GM12878 (cell line): ENCODE results near the gene PCSK9. TPM values are rescaled to one million over a fixed set of nuclear protein-coding genes. Genes with fewer than 3 reads are reported as not detected.

ENCODE experiments used
- ATAC-seq: fragments of 200-7000 bp; cut with Tn5 transposase; 3 replicates; pipeline ENCODE4 v1.9.1; 2020; ENCODE audit warnings: mild to moderate bottlenecking, moderate library complexity
- BruUV-seq: library from RNA; stranded (reverse); fragments of 400-500 nt; replicated peaks from 2 replicates; lab custom pipeline; 2021; lab: Mats Ljungman, UMichigan
- CTCF ChIA-PET: fragments of 300-600 bp; sonication (Branson Sonifier 250); formaldehyde crosslinking; extraction: SDS; loops from one replicate; lab custom pipeline; 2021; ENCODE audit warnings: inconsistent platforms; lab: Yijun Ruan, JAX
- POLR2A ChIA-PET: fragments of 350-600 bp; formaldehyde crosslinking; extraction: SDS; loops from one replicate; lab custom pipeline; 2021; ENCODE audit warnings: inconsistent platforms; lab: Charles Lee
- RAD21 ChIA-PET: fragments of 300-600 bp; sonication (Branson Sonifier 250); formaldehyde crosslinking; loops from one replicate; lab custom pipeline; 2023; ENCODE audit warnings: antibody characterized with exemption; ENCODE audit not compliant: unreplicated experiment; lab: Charles Lee
- SMC1A ChIA-PET: fragments of 300-600 bp; sonication (Branson Sonifier 250); formaldehyde crosslinking; loops from one replicate; lab custom pipeline; 2023; ENCODE audit not compliant: unreplicated experiment, uncharacterized antibody; lab: Charles Lee
- DNase-seq: peaks from one replicate; pipeline ENCODE4 v3.0.0-alpha.2; 2011; ENCODE audit warnings: low read depth, low spot score
- FAIRE-seq: peaks from 3 replicates; lab custom pipeline; 2011; peaks lifted over from hg19 to GRCh38; lab: Jason Lieb, UNC
- H2AFZ ChIP-seq: 2 replicates; pipeline ENCODE4 v1.6.0; 2011; ENCODE audit warnings: low read depth, low read length, control low read depth; ENCODE audit not compliant: control insufficient read depth
- H3K27ac ChIP-seq: 2 replicates; pipeline ENCODE4 v1.5.1; 2011; ENCODE audit warnings: control low read depth; ENCODE audit not compliant: control insufficient read depth, insufficient read depth
- H3K27me3 ChIP-seq, 2 experiments: replicated peaks in 1 of 2; 2 replicates each; pipeline versions ENCODE4 v1.6.0 to v1.6.1; 2011; ENCODE audit warnings: low read length in 1 of 2; ENCODE audit not compliant: control insufficient read depth in 2 of 2, insufficient read depth in 2 of 2
- H3K36me3 ChIP-seq, 2 experiments: 2 replicates each; pipeline ENCODE4 v1.5.1; 2011; ENCODE audit warnings: low read length in 1 of 2; ENCODE audit not compliant: control insufficient read depth in 2 of 2, insufficient read depth in 2 of 2
- H3K4me1 ChIP-seq: 2 replicates; pipeline ENCODE4 v1.6.1; 2011; ENCODE audit warnings: mild to moderate bottlenecking, low read length, moderate library complexity, mixed read lengths; ENCODE audit not compliant: control insufficient read depth, insufficient read depth
- H3K4me2 ChIP-seq: 2 replicates; pipeline ENCODE4 v1.6.0; 2011; ENCODE audit warnings: control low read depth; ENCODE audit not compliant: control insufficient read depth, insufficient read depth
- H3K4me3 ChIP-seq: fragments of 200-600 bp; sonication (generic); 2 replicates; pipeline ENCODE4 v1.5.1; 2016
- H3K79me2 ChIP-seq: 2 replicates; pipeline ENCODE4 v1.6.0; 2011; ENCODE audit warnings: low read length; ENCODE audit not compliant: control insufficient read depth, insufficient read depth
- H3K9ac ChIP-seq: 2 replicates; pipeline ENCODE4 v1.8.0; 2011; ENCODE audit warnings: low read length, control low read depth, mixed read lengths; ENCODE audit not compliant: control insufficient read depth, insufficient read depth
- H3K9me3 ChIP-seq: replicated peaks from 3 replicates; pipeline ENCODE4 v1.5.1; 2011; ENCODE audit warnings: mild to moderate bottlenecking, low read length; ENCODE audit not compliant: control insufficient read depth, insufficient read depth
- H4K20me1 ChIP-seq: 2 replicates; pipeline ENCODE4 v1.6.0; 2011; ENCODE audit not compliant: control insufficient read depth, insufficient read depth
- BCL3 ChIP-seq: IDR thresholded peaks from 2 replicates; pipeline ENCODE4 v1.6.1; 2011; ENCODE audit warnings: borderline replicate concordance, low read depth, mild to moderate bottlenecking, moderate library complexity, low read length; ENCODE audit not compliant: insufficient read depth, poor library complexity, severe bottlenecking
- DPF2 ChIP-seq: fragments of 450-650 bp; IDR thresholded peaks from 2 replicates; pipeline ENCODE4 v1.6.1; 2017; ENCODE audit warnings: mild to moderate bottlenecking
- HCFC1 ChIP-seq: fragments of 150-350 bp; IDR thresholded peaks from 2 replicates; pipeline ENCODE4 v1.6.1; 2014; ENCODE audit warnings: low read length
- IRF4 ChIP-seq: IDR thresholded peaks from 2 replicates; pipeline ENCODE4 v1.6.1; 2011; ENCODE audit warnings: low read depth, low read length
- NRF1 ChIP-seq: conservative IDR thresholded peaks from 2 replicates; pipeline ENCODE4 v1.6.1; 2011; ENCODE audit warnings: mild to moderate bottlenecking, low read depth, low read length, improper control_type of control experiment
- RELB ChIP-seq: fragments of 450-650 bp; IDR thresholded peaks from 2 replicates; pipeline ENCODE4 v1.6.1; 2017; ENCODE audit warnings: low read depth, mild to moderate bottlenecking, moderate library complexity
- SMAD1 ChIP-seq: fragments of 450-650 bp; IDR thresholded peaks from 2 replicates; pipeline ENCODE4 v1.6.1; 2018; ENCODE audit warnings: mild to moderate bottlenecking, low read depth; ENCODE audit not compliant: partially characterized antibody
- TBL1XR1 ChIP-seq: IDR thresholded peaks from 2 replicates; pipeline ENCODE4 v1.6.1; 2012; ENCODE audit warnings: low read depth, low read length, improper control_type of control experiment
- WGBS: methylation state at CpG from one replicate; pipeline ENCODE4 v1.1.6; 2016; ENCODE audit warnings: low lambda C conversion rate; ENCODE audit not compliant: insufficient replicate concordance, insufficient coverage; ENCODE audit errors: missing lambda C conversion rate; 5-methylcytosine and 5-hydroxymethylcytosine counted together
- in situ Hi-C: fragments of 300-500 bp; cut with MboI; formaldehyde crosslinking; loops from 9 replicates; pipeline ENCODE4 v1.14.3; 2018; ENCODE audit warnings: mixed read lengths
- intact Hi-C: fragments of 100-400 bp; cut with micrococcal nuclease; formaldehyde crosslinking; loops from one replicate; pipeline ENCODE4 v1.14.2; 2022; ENCODE audit not compliant: unreplicated experiment
- polyA plus RNA-seq, 11 experiments: library from polyadenylated mRNA; depleted of rRNA in 4 of 11; unstranded in 6 of 11; stranded (reverse) in 5 of 11; fragments of >200 nt; fragmentation: Nextera tagmentation in 4 of 11; fragmentation: Illumina TruSeq in 1 of 11; extraction: Ambion mirVana in 4 of 11; extraction: Trizol in 1 of 11; gene quantifications; 1 replicate in 1 of 11; 2 replicates in 10 of 11; pipeline versions ENCODE4 v1.2.1 to v1.2.3, GENCODE V29; 2011 to 2016; ENCODE audit warnings: inconsistent platforms in 2 of 11, missing spikeins in 2 of 11, low read depth in 1 of 11
- total RNA-seq, 4 experiments: library from RNA; depleted of rRNA in 3 of 4; stranded (reverse); fragments of >200 nt in 3 of 4; fragmentation: Illumina TruSeq in 1 of 4; extraction: Trizol in 1 of 4; gene quantifications; 2 replicates each; pipeline versions ENCODE4 v1.2.1 to v1.2.3, GENCODE V29; 2013 to 2021
- TF ChIP-seq, protein P1 (sequence below): fragments of 450-650 bp; IDR thresholded peaks from 2 replicates; pipeline ENCODE4 v1.6.1; 2018; ENCODE audit warnings: borderline replicate concordance, mild to moderate bottlenecking; ENCODE audit not compliant: partially characterized antibody
- TF ChIP-seq, protein P2 (sequence below): IDR thresholded peaks from 2 replicates; pipeline ENCODE4 v1.6.1; 2011; ENCODE audit warnings: low read depth, mild to moderate bottlenecking, low read length, moderate library complexity, borderline replicate concordance; ENCODE audit errors: extremely low read depth
- TF ChIP-seq, protein P3 (sequence below): fragments of 150-350 bp; IDR thresholded peaks from 2 replicates; pipeline ENCODE4 v1.6.1; 2016; ENCODE audit warnings: low read depth, low read length

The PCSK9 gene
- total and polyA plus RNA-seq, 10 of the 15 experiments (the other 5 are each of a cell fraction or from before 2014, with no cell fraction given) = 0.03 to 0.15 TPM; not detected in 8

GRCh38 chr1:55095095-55095494, 55.7 kb downstream of the PCSK9 start:
- CTCF ChIA-PET = interaction anchor here (0.6 kb wide), 1 partner anchor 59 kb away, joined by 3 read pairs; no protein-coding TSS in a partner anchor
- POLR2A ChIA-PET = no interaction called here

More at GRCh38 chr1:55095095-55095494, 55.7 kb downstream of the PCSK9 start:
- H3K4me2 ChIP-seq = no peak overlapping the region
- RAD21 ChIA-PET = interaction anchor here (0.9 kb wide), 1 partner anchor 150 kb away, joined by 3 read pairs; no protein-coding TSS in a partner anchor
- H3K4me3 ChIP-seq = no peak overlapping the region
- WGBS = 100% methylated on average over 5 of the region's 5 CpGs
- H3K27me3 ChIP-seq = no peaks in the 10 kb centered on the region
- no peaks in the 10 kb centered on the region for H3K9me3 ChIP-seq
- no peaks in the 10 kb centered on the region for H4K20me1 ChIP-seq
- H3K79me2 ChIP-seq = no peaks in the 10 kb centered on the region
- ATAC-seq (no peak), FAIRE-seq (peak; percentile 47), DNase-seq (no peak)
- H2AFZ ChIP-seq = no peak overlapping the region
- BruUV-seq = no TSS peak
- intact Hi-C loops = no loop called here
- peaks cover 6 to 33% of the 10 kb centered on the region in 2 experiments for H3K36me3 ChIP-seq
- H3K9ac ChIP-seq = no peak overlapping the region
- no peak overlapping the region for H3K27ac ChIP-seq
- no peaks in the 10 kb centered on the region for H3K4me1 ChIP-seq
- SMC1A ChIA-PET = interaction anchor here (1.0 kb wide), 1 partner anchor 16 kb away, joined by 3 read pairs; no protein-coding TSS in a partner anchor
- TF ChIP-seq SMAD1 = no peak
- TF ChIP-seq, protein P1, sequence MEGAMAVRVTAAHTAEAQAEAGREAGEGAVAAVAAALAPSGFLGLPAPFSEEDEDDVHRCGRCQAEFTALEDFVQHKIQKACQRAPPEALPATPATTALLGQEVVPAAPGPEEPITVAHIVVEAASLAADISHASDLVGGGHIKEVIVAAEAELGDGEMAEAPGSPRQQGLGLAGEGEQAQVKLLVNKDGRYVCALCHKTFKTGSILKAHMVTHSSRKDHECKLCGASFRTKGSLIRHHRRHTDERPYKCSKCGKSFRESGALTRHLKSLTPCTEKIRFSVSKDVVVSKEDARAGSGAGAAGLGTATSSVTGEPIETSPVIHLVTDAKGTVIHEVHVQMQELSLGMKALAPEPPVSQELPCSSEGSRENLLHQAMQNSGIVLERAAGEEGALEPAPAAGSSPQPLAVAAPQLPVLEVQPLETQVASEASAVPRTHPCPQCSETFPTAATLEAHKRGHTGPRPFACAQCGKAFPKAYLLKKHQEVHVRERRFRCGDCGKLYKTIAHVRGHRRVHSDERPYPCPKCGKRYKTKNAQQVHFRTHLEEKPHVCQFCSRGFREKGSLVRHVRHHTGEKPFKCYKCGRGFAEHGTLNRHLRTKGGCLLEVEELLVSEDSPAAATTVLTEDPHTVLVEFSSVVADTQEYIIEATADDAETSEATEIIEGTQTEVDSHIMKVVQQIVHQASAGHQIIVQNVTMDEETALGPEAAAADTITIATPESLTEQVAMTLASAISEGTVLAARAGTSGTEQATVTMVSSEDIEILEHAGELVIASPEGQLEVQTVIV = no peak
- TF ChIP-seq, protein P2, sequence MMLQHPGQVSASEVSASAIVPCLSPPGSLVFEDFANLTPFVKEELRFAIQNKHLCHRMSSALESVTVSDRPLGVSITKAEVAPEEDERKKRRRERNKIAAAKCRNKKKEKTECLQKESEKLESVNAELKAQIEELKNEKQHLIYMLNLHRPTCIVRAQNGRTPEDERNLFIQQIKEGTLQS = no peak
- TF ChIP-seq HCFC1 = no peak
- TF ChIP-seq, protein P3, sequence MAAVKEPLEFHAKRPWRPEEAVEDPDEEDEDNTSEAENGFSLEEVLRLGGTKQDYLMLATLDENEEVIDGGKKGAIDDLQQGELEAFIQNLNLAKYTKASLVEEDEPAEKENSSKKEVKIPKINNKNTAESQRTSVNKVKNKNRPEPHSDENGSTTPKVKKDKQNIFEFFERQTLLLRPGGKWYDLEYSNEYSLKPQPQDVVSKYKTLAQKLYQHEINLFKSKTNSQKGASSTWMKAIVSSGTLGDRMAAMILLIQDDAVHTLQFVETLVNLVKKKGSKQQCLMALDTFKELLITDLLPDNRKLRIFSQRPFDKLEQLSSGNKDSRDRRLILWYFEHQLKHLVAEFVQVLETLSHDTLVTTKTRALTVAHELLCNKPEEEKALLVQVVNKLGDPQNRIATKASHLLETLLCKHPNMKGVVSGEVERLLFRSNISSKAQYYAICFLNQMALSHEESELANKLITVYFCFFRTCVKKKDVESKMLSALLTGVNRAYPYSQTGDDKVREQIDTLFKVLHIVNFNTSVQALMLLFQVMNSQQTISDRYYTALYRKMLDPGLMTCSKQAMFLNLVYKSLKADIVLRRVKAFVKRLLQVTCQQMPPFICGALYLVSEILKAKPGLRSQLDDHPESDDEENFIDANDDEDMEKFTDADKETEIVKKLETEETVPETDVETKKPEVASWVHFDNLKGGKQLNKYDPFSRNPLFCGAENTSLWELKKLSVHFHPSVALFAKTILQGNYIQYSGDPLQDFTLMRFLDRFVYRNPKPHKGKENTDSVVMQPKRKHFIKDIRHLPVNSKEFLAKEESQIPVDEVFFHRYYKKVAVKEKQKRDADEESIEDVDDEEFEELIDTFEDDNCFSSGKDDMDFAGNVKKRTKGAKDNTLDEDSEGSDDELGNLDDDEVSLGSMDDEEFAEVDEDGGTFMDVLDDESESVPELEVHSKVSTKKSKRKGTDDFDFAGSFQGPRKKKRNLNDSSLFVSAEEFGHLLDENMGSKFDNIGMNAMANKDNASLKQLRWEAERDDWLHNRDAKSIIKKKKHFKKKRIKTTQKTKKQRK = no peak
- no peak for TF ChIP-seq RELB
- no peak for TF ChIP-seq BCL3
- TF ChIP-seq TBL1XR1 = no peak
- TF ChIP-seq NRF1 = no peak
- TF ChIP-seq DPF2 = no peak
- no peak for TF ChIP-seq IRF4
- TF ChIP-seq, all 136 proteins: peak for 0
- in situ Hi-C loops = no loop called here
